GM19240 (cell line): ENCODE data around the gene ZBED3.
"Not testable (repeated sequence)": the region's sequence is repeated elsewhere in the genome, so short reads cannot be mapped to it uniquely, and the experiment has no call there.

Experiments used
- DNase-seq: peaks from one replicate; pipeline ENCODE4 v3.0.0; 2011; ENCODE audit warnings: low spot score; ENCODE audit not compliant: insufficient read length

The ZBED3 gene

GRCh38 chr5:77086689-77087483, at the start of gene ZBED3:
TSS of gene ZBED3 (minus strand) at chr5:77087285. CDS start at chr5:77077878, 9,407 bp downstream.
- peak; percentile 44 for DNase-seq

DNA sequence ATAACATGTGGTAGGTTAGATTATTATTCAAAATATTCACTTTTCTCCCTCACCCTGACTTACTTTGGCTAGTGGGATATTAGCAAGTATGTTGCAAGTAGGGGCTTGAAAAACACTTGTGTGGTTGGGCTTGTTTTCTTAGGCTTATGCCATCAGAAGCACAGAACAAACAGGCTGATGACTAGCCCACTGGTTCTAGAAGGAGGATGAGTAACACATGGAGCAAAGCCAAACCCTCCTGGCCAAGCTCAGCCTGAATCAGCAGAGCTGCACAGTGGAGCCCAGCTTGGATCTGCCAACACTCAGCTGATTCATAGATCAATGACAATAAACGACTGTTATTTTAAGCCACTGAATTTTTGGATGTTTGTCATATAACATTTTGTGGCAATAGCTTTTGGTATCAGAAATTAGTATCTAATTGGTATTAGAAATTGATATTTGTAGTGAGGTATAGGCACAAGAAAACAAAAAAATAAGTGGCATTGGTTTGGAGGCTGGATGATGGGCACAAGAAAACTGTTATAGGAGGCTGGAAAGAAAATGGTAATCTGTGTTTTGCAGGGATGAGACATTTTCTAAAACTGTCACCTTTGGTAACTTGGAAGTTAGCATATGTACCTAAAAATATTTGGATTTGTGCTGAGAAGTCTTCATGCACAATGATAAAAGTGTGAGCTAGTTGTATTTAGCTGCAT, 46.1 kb upstream of the ZBED3 start:
- no peak for DNase-seq

- DNase-seq = no peak
Observed at GRCh38 chr5:77131361-77131760, 44.3 kb upstream of the ZBED3 start.

DNA sequence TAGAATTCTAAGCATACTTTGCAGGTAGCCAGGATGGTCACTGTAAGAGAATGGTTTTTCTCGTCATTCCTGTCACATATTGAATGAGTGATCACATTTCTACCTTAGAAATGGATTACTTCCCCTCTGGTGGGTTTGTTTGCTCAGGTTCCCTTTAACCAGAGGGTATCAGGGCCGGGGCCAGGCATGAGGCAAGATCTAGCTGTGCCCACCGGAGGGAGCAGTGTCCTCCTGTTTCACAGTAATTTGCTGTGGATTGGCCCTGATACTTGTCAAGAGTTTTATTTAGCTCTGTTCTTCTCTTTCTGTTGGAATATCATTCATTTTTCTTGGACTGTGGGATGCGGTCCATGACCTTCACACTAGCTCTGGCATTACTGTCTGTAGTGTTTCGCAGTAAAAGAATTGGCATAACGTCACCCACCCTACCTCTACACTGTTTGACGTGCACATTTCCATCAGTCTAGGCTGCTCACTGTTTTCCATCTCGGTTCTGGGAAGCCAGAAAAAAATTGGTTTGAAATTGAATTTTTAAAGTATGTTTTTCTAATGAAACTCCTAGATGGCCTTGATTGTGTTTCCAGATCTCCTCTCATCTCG, 42.4 kb upstream of the ZBED3 start:
- no peak for DNase-seq

DNA sequence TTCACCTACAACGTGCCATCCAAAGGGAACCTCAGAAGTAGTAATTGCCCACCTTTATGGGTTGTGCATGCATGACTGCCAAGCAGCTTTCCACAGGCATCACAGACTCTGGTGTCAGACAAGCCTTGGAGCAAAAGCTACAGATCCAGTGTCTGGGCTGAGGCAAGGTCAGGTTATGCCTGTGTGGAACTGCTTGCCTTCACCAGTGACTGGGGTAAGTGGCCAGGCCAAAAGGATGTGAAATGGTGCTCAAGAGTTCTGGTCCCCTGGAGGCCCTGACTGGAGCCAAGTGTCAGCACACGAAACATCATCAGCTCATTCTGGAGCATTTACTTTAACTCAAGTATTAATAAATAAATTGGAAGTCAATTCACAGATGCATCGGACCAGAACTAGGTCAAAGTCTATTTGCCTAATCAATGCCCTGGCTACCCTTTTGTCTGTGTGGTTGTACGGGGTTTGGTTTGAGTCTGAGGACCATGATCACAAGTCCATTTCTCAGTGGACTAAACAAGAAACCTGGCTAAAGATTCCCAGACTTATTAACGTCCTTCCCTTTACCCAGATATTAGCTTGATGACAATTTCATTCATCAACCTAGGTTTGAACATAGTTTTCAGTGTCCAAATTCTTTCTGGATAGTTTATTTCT, 41.5 kb upstream of the ZBED3 start:
- DNase-seq = no peak

DNA sequence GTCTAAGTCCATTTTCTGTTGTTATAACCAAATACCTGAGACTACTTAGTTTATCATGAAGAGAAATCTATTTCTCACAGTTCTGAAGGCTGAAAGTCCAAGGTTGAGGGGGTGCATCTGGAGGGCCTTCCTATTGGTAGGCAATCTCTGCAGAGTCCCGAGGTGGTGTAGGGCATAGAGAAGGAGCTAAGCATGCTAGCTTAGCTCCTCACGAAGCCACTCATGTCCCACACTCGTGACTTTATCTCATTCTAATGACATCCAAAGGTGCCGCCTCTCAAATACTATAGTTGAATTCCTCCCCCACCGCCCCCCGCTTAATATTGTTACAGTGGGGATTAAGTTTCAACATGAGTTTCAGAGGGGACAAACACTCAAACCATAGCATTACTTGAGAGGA, 36.0 kb upstream of the ZBED3 start:
- no peak for DNase-seq

- no peak for DNase-seq
Observed at GRCh38 chr5:77120706-77121105, 33.6 kb upstream of the ZBED3 start.

DNA sequence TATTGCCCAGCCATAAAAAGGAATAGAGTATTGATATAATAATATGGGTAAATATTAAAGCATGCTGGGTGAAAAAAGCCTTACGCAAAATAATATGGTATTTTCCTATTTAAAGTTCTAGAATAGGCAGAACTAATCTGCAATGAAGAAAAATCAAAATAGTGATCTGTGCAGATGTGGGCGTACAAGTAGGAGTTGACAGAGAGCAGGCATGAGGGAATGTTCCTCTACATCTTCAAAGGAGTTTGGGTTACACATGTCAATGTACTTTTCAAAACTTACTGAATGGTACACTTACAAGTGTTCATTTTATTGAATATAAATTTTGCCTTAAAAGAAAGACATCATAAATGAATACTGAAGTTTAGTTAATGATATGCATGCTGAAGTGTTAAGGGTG, 33.0 kb upstream of the ZBED3 start:
- no peak for DNase-seq

DNA sequence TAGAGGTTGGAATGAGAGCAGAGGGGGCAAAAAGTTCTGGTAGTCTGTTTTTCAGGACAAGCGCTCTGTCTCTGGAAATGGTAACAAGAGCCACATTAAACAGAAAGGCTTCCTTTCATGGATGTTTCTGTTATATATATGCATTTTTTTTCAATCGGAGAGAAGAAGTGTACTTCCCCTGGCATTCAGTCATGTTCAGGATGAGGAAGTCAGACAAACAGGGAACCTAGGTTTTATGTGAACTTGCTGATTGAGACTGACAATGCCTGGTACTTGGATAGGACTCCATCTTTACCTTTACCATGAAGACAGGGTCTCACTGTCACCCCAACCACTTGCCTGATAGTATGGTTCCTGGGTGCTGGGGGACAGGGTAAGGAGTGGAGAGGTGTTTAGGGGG, 30.1 kb upstream of the ZBED3 start:
- DNase-seq = no peak

DNA sequence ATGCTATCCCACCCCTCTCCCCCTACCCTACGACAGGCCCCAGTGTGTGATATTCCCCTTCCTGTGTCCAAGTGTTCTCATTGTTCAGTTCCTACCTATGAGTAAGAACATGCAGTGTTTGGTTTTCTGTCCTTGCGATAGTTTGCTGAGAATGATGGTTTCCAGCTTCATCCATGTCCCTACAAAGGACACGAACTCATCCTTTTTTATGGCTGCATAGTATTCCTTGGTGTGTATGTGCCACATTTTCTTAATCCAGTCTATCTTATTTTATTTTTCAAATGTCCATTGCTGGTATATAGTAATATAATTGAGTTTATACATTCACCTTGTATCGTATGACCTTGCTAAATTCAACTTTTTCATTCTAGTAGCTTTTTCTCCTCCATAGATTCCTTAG, 19.9 kb upstream of the ZBED3 start:
- not testable (repeated sequence) for DNase-seq

DNA sequence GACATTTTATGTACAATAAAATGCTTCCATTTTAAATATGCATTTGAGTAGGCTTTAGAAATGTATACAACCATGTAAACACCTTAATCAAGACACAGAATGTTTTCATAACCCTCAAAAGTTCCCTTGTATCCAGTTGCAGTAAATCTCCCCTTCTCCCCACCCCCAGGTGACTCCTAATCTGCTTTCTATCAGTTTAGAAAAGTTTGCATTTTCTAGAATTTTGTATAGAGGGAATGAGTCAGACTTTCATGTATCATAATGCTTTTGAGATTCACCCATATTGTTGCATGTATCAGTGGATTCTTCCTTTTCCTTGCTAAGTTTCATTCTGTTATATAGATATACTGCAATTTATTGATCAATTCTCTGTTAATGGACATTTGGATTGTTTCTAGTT, 17.7 kb upstream of the ZBED3 start:
- no peak for DNase-seq

DNA sequence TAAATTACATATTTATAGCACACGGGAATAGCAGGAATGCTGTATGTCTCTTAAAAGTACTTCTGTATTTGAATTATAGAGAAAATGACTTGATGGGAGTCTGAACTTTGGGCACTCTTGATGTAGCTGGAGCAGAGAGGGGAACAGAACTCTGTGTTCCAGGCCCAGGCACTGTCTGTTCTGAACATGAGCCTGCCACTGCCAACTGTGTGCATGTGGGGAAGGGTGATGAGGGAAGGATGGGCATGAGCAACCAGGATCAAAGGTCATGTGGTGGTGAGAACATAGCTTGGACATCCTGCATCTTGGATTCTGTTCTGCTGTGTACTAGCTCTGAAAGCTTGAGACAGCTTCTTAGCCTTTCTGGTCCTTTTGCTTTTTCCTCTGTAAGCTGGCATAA, 16.4 kb upstream of the ZBED3 start:
- DNase-seq = no peak

- DNase-seq = no peak
Observed at GRCh38 chr5:77102549-77102948, 15.5 kb upstream of the ZBED3 start.

- no peak for DNase-seq
Observed at GRCh38 chr5:77101298-77101697, 14.2 kb upstream of the ZBED3 start.

DNA sequence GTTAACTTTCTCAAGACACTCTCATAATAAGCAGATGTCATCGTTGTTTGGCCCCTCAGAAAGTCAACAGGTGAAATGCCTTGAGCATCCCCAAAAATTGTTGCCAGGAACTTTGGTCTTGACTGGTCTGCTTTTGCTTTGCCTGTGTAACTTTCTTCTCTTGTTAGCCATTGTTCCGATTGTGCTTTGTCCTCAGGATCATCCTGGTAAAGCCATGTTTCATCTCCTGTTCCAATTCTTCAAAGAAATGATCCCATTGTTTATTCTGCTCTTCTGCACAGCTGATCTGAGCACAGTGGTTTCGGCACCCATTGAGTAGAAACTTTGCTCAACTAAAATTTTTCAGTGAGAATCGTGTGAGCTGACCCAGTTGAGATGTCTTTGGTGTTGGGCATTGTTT, 8.1 kb upstream of the ZBED3 start:
- no peak for DNase-seq

DNA sequence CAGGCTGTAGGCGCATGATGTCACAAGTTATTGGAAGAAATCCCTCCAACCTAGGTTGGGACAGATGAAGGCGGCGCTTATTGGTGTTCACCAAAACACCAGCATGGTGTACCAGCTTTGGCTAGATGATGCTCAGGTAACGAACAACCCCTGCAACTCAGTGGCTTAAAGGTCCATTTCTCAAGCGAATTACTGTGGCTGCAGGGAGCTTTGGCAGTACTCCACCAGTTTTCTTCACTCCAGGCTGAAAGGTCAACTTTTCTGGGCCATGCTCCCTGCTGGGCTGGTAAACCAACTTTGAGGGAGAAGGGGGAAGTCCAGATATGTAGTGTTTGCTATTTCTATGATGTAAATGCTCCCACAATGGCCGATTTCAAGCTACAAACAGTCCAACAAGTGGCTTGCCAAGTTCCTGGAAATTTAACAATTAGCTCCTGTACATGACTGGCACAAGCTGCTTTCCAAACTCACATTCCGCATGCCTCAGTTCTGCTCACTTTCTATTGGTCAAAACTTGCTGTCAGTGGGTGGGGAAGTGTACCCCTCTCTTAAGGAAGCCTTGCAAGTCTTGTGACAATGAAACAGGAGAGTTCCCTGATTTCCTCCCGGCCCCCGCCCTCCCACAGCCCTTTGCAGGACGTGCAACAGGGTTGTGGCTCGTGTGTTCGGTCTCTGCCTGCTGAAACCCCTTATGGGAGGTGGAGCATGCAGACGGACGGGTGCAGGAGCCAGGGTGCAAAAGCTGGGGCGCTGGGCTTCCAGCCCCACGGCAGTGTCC, 588 bp upstream of the ZBED3 start:
- no peak for DNase-seq

DNA sequence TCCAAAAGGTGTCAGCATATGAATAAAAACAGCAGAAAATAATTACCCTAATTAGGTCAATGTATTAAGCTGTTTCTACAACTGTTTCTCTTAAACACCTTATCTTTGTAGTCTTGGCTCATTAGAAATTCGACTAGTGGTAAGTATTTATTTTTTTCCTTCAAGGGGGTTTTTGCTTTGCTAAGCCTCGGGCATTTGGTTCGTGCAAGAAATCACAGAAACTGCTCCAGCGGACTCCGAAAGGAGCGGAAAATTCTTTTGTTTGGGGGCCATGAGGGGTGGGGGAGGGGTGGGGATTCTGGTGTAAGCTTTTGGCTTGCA, 757 bp downstream of the ZBED3 start:
- no peak for DNase-seq

DNA sequence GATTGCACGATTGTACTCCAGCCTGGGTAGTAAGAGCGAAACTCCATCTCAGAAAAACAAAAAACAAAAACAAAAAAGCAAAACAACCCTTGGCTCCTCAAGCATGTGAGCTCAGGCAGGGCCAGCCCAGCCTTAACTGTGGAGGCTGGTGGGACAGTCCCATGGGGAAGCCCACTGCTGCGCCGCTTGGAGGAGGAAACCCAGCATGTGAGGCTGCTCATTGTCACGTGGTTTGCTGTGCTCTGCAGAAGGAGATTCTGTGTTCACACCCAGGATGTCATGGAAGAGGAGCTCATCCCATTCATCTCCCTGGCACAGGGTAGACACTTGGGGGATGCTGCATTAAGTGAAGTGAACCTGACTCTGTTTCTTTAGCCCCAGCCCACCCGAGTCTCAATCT, 4.0 kb downstream of the ZBED3 start:
- no peak for DNase-seq

GRCh38 chr5:77082280-77082679, 4.8 kb downstream of the ZBED3 start:
- no peak for DNase-seq

DNA sequence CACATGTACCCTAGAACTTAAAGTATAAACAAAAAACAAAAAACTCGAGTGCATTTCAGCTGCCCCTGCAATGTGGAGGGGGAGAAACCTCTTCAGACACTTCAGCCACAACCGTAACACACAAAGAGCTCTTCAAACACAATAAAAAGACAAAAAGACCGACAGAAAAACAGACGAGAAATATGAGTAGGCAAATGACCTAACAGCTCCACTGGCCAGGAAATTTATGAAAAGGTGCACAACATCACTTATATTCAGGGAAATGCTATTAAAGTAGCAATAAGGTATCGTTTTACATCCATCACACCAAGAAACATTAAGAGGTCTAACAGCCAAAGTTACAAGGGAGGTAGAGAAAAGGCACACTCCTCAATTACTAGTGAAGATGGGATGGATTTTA, 6.2 kb downstream of the ZBED3 start:
- DNase-seq = no peak

- DNase-seq = not testable (repeated sequence)
Observed at GRCh38 chr5:77080479-77080878, 6.6 kb downstream of the ZBED3 start.

DNA sequence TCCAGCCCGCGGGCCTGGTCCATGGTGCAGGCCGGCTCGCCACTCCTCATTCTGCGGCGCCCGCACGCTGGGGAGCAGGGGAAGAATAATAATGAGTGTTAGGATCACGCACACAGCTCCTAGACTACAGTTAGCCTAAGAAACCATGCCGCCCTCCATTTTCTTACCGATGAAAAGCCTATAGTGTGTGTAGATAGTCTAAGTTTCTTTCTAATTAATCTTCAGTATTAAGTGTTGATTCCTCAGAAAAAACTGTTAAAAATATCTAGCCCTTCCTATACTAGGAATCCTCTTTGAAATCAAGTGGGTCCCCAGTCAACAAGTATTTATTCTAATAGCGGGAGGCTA, 9.3 kb downstream of the ZBED3 start:
- no peak for DNase-seq
